ENCODE data around the gene APC. TPM values are rescaled to one million over a fixed set of nuclear protein-coding genes. Genes with fewer than 3 reads are reported as not detected.

The APC gene
- total RNA-seq, 1 experiment from 2014 or later: 24.9 TPM

DNA sequence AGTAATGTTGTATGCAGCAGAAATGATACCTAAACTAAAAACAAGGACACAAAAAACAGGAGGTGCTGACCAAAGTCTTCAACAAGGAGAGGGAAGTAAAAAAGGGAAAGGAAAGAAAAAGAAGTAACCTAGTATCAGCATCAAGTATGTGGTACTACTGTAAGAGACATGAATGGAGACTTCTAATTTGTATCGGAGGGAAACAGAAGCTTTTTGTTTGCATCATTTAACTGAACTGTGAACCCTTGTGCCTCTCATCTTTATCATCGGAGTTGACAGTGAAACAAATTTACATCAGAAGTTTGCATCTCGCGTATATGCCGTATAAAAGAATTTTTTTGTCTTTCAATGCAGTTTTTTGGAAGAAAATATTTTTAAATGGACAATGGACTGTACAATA, 129.7 kb downstream of the APC start:
- TF ChIP-seq, protein P1, sequence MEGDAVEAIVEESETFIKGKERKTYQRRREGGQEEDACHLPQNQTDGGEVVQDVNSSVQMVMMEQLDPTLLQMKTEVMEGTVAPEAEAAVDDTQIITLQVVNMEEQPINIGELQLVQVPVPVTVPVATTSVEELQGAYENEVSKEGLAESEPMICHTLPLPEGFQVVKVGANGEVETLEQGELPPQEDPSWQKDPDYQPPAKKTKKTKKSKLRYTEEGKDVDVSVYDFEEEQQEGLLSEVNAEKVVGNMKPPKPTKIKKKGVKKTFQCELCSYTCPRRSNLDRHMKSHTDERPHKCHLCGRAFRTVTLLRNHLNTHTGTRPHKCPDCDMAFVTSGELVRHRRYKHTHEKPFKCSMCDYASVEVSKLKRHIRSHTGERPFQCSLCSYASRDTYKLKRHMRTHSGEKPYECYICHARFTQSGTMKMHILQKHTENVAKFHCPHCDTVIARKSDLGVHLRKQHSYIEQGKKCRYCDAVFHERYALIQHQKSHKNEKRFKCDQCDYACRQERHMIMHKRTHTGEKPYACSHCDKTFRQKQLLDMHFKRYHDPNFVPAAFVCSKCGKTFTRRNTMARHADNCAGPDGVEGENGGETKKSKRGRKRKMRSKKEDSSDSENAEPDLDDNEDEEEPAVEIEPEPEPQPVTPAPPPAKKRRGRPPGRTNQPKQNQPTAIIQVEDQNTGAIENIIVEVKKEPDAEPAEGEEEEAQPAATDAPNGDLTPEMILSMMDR (IDR thresholded peaks at IDR 0.05; ENCODE audit: unreplicated experiment): no peak
- H3K4me1 Mint-ChIP-seq (ENCODE audit: insufficient read depth, unreplicated experiment): peaks cover 12% of the 10 kb centered on the region
- H3K27ac Mint-ChIP-seq (ENCODE audit: low read depth, unreplicated experiment): no peak overlapping the region
- intact Hi-C loops (cut with micrococcal nuclease): no loop called here
- H3K4me3 Mint-ChIP-seq (ENCODE audit: unreplicated experiment): no peak overlapping the region
- H3K27me3 Mint-ChIP-seq (ENCODE audit: insufficient read depth, unreplicated experiment): no peaks in the 10 kb centered on the region
- no peak for DNase-seq (ENCODE audit: unreplicated experiment)
- H3K9me3 Mint-ChIP-seq (ENCODE audit: unreplicated experiment): no peaks in the 10 kb centered on the region
- no TSS peak for BruUV-seq (replicated peaks)
- peaks cover 81% of the 10 kb centered on the region for H3K36me3 Mint-ChIP-seq (ENCODE audit: insufficient read depth, unreplicated experiment)
- POLR2A ChIA-PET: interaction anchor here (1.5 kb wide), 1 partner anchor 11 kb away, joined by 6 read pairs; no protein-coding TSS in a partner anchor
- CTCF ChIA-PET: interaction anchor here (0.9 to 1.2 kb wide), 3 partner anchors 9 to 21 kb away, joined by 3 to 4 read pairs (median 3); no protein-coding TSS in a partner anchor

DNA sequence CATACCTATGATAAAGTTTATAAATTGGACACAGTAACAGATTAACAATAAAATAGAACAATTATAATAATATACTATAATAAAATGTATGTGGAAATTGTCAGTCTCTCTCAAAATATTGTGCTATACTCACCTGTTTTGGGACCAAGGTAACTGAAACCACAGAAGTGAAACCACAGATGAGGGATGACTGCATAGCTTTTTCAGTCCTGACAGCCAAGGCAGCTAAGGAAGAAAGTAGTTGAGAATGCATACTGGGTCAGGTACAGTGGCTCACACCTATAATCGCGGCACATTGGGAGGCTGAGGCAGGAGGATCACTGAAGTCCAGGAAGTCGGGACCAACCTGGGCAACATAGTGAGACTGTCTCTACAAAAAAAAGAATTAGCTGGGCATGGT, 132.3 kb downstream of the APC start:
- ChIA-PET POLR2A (interaction anchor here (1.0 kb wide), 1 partner anchor 89 kb away, joined by 3 read pairs; no protein-coding TSS in a partner anchor), CTCF (interaction anchor here (0.6 to 1.2 kb wide), 2 partner anchors 95 to 113 kb away, joined by 3 read pairs; no protein-coding TSS in a partner anchor)
- no peaks in the 10 kb centered on the region for H3K27me3 Mint-ChIP-seq (ENCODE audit: insufficient read depth, unreplicated experiment)
- no peak for DNase-seq (ENCODE audit: unreplicated experiment)
- H3K4me3 Mint-ChIP-seq (ENCODE audit: unreplicated experiment): no peak overlapping the region
- H3K9me3 Mint-ChIP-seq (ENCODE audit: unreplicated experiment): no peaks in the 10 kb centered on the region
- no peak overlapping the region for H3K27ac Mint-ChIP-seq (ENCODE audit: low read depth, unreplicated experiment)
- no TSS peak for BruUV-seq (replicated peaks)
- TF ChIP-seq, protein P1 (IDR thresholded peaks at IDR 0.05; ENCODE audit: unreplicated experiment): no peak
- H3K4me1 Mint-ChIP-seq (ENCODE audit: insufficient read depth, unreplicated experiment): no peaks in the 10 kb centered on the region
- intact Hi-C loops (cut with micrococcal nuclease): no loop called here
- peaks cover 74% of the 10 kb centered on the region for H3K36me3 Mint-ChIP-seq (ENCODE audit: insufficient read depth, unreplicated experiment)

DNA sequence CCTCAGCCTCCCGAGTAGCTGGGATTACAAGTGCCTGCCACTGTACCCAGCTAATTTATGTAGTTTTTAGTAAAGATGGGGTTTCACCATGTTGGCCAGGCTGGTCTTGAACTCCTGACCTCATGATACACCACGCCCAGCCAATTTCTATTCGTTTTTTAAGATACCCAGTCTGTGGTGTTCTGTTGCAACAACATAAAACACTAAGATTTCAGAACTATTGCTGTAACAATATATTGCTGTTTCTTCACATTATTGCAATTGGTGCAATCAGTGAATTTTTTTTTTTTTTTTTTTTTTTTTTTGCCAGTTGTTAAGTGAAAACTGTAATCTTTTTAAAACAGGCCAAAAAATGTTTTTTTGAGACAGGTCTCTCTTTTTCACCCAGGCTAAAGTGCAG, 133.3 kb downstream of the APC start:
- H3K9me3 Mint-ChIP-seq (ENCODE audit: unreplicated experiment): no peaks in the 10 kb centered on the region
- H3K4me1 Mint-ChIP-seq (ENCODE audit: insufficient read depth, unreplicated experiment): no peaks in the 10 kb centered on the region
- ChIA-PET CTCF (no interaction called here), POLR2A (no interaction called here)
- no peak overlapping the region for H3K27ac Mint-ChIP-seq (ENCODE audit: low read depth, unreplicated experiment)
- no TSS peak for BruUV-seq (replicated peaks)
- peaks cover 77% of the 10 kb centered on the region for H3K36me3 Mint-ChIP-seq (ENCODE audit: insufficient read depth, unreplicated experiment)
- TF ChIP-seq, protein P1 (IDR thresholded peaks at IDR 0.05; ENCODE audit: unreplicated experiment): no peak
- H3K4me3 Mint-ChIP-seq (ENCODE audit: unreplicated experiment): no peak overlapping the region
- intact Hi-C loops (cut with micrococcal nuclease): no loop called here
- H3K27me3 Mint-ChIP-seq (ENCODE audit: insufficient read depth, unreplicated experiment): no peaks in the 10 kb centered on the region
- no peak for DNase-seq (ENCODE audit: unreplicated experiment)

GRCh38 chr5:112876362-112876761, 138.7 kb downstream of the APC start:
- Mint-ChIP-seq H3K9me3 (ENCODE audit: unreplicated experiment) (no peaks in the 10 kb centered on the region), H3K4me1 (ENCODE audit: insufficient read depth, unreplicated experiment) (peaks cover 20% of the 10 kb centered on the region), H3K4me3 (ENCODE audit: unreplicated experiment) (no peak overlapping the region), H3K36me3 (ENCODE audit: insufficient read depth, unreplicated experiment) (peaks cover 48% of the 10 kb centered on the region), H3K27ac (ENCODE audit: low read depth, unreplicated experiment) (no peak overlapping the region), H3K27me3 (ENCODE audit: insufficient read depth, unreplicated experiment) (no peaks in the 10 kb centered on the region)
- no peak for DNase-seq (ENCODE audit: unreplicated experiment)
- BruUV-seq (replicated peaks): no TSS peak
- TF ChIP-seq, protein P1 (IDR thresholded peaks at IDR 0.05; ENCODE audit: unreplicated experiment): no peak
- ChIA-PET POLR2A (interaction anchor here (0.9 to 2.2 kb wide), 2 partner anchors 15 to 43 kb away, joined by 4 to 13 read pairs; partner anchors contain the start of gene SRP19), CTCF (interaction anchor here (0.6 kb wide), 1 partner anchor 45 kb away, joined by 4 read pairs; the partner anchor contains the start of gene REEP5)
- intact Hi-C loops (cut with micrococcal nuclease): loop anchor here (5.0 kb wide), 1 partner anchor 46 kb away; the partner anchor contains the start of gene REEP5
